H9 (cell line): ENCODE results near the gene ARPC5L. TPM values are rescaled to one million over a fixed set of nuclear protein-coding genes. Genes with fewer than 3 reads are reported as not detected.
A peak's percentile ranks its signal among the peaks of the same experiment; 100 is the strongest.

Experiments
- DNase-seq: peaks from one replicate; pipeline ENCODE4 v3.0.0-alpha.2; 2017
- H2AFZ ChIP-seq: one replicate; pipeline ENCODE4 v1.6.1; 2013; ENCODE audit warnings: mild to moderate bottlenecking, low read length, control low read depth, moderate library complexity
- H2AK5ac ChIP-seq: 2 replicates; pipeline ENCODE4 v1.6.1; 2013; ENCODE audit warnings: low read length, control low read depth, mixed read lengths; ENCODE audit not compliant: insufficient read length
- H2BK120ac ChIP-seq: one replicate; pipeline ENCODE4 v1.6.1; 2013; ENCODE audit warnings: low read depth, mild to moderate bottlenecking, low read length, control low read depth, inconsistent platforms; ENCODE audit not compliant: poor library complexity, severe bottlenecking
- H2BK12ac ChIP-seq: 2 replicates; pipeline ENCODE4 v1.6.1; 2013; ENCODE audit warnings: low read length, control low read depth, mixed read lengths, low read depth; ENCODE audit not compliant: insufficient read length
- H2BK15ac ChIP-seq: 2 replicates; pipeline ENCODE4 v1.6.1; 2013; ENCODE audit warnings: low read depth, low read length, control low read depth
- H2BK20ac ChIP-seq: one replicate; pipeline ENCODE4 v1.6.1; 2013; ENCODE audit warnings: low read depth, mild to moderate bottlenecking, low read length, control low read depth, inconsistent platforms; ENCODE audit not compliant: poor library complexity, severe bottlenecking
- H2BK5ac ChIP-seq: 2 replicates; pipeline ENCODE4 v1.6.1; 2013; ENCODE audit warnings: low read length, control low read depth, mixed read lengths; ENCODE audit not compliant: insufficient read length
- H3K14ac ChIP-seq: 2 replicates; pipeline ENCODE4 v1.6.1; 2013; ENCODE audit warnings: low read length, control low read depth; ENCODE audit not compliant: insufficient read depth
- H3K18ac ChIP-seq: 2 replicates; pipeline ENCODE4 v1.6.1; 2013; ENCODE audit warnings: low read depth, mild to moderate bottlenecking, mixed read lengths, low read length, control low read depth; ENCODE audit not compliant: insufficient read length
- H3K23ac ChIP-seq: 2 replicates; pipeline ENCODE4 v1.6.1; 2013; ENCODE audit warnings: low read length, control low read depth, mixed read lengths, low read depth; ENCODE audit not compliant: insufficient read length
- H3K23me2 ChIP-seq: 2 replicates; pipeline ENCODE4 v1.6.1; 2013; ENCODE audit warnings: low read depth, mild to moderate bottlenecking, mixed read lengths, low read length, control low read depth; ENCODE audit not compliant: insufficient read length, poor library complexity, severe bottlenecking
- H3K27ac ChIP-seq: 2 replicates; pipeline ENCODE4 v1.5.1; 2013; ENCODE audit warnings: low read length, control low read depth, mixed read lengths, low read depth; ENCODE audit not compliant: insufficient read length
- H3K27me3 ChIP-seq: 2 replicates; pipeline ENCODE4 v1.6.1; 2013; ENCODE audit warnings: low read length, control low read depth, inconsistent platforms; ENCODE audit not compliant: insufficient read depth
- H3K4ac ChIP-seq: 2 replicates; pipeline ENCODE4 v1.6.1; 2013; ENCODE audit warnings: low read depth, mild to moderate bottlenecking, control low read depth, inconsistent platforms, low read length, moderate library complexity
- H3K4me1 ChIP-seq: 2 replicates; pipeline ENCODE4 v1.6.1; 2013; ENCODE audit warnings: low read length, control low read depth, inconsistent platforms; ENCODE audit not compliant: insufficient read depth
- H3K4me2 ChIP-seq: 2 replicates; pipeline ENCODE4 v1.6.1; 2013; ENCODE audit warnings: low read length, control low read depth, mixed read lengths; ENCODE audit not compliant: insufficient read length, insufficient read depth
- H3K56ac ChIP-seq: 2 replicates; pipeline ENCODE4 v1.6.1; 2013; ENCODE audit warnings: low read depth, mild to moderate bottlenecking, mixed read lengths, low read length, control low read depth; ENCODE audit not compliant: insufficient read length
- H3K79me1 ChIP-seq: 2 replicates; pipeline ENCODE4 v1.6.1; 2013; ENCODE audit warnings: low read depth, mild to moderate bottlenecking, moderate library complexity, low read length, control low read depth, inconsistent platforms; ENCODE audit not compliant: insufficient read depth, poor library complexity, severe bottlenecking
- H3K79me2 ChIP-seq: 2 replicates; pipeline ENCODE4 v1.6.1; 2013; ENCODE audit warnings: low read length, control low read depth, inconsistent platforms; ENCODE audit not compliant: insufficient read depth
- H3K9ac ChIP-seq: 2 replicates; pipeline ENCODE4 v1.6.1; 2013; ENCODE audit warnings: low read length, control low read depth, mixed read lengths; ENCODE audit not compliant: insufficient read length; ENCODE audit errors: extremely low read depth
- H3K9me3 ChIP-seq: one replicate; pipeline ENCODE4 v1.6.1; 2013; ENCODE audit warnings: low read depth, low read length, inconsistent platforms; ENCODE audit not compliant: control insufficient read depth
- H3T11ph ChIP-seq: one replicate; pipeline ENCODE4 v1.6.1; 2013; ENCODE audit warnings: mild to moderate bottlenecking, low read length, control low read depth, inconsistent platforms
- H4K20me1 ChIP-seq: one replicate; pipeline ENCODE4 v1.6.1; 2013; ENCODE audit not compliant: control insufficient read depth, insufficient read length, insufficient read depth
- H4K5ac ChIP-seq: 2 replicates; pipeline ENCODE4 v1.6.1; 2013; ENCODE audit warnings: low read depth, mild to moderate bottlenecking, mixed read lengths, low read length, control low read depth; ENCODE audit not compliant: insufficient read length
- H4K8ac ChIP-seq: replicated peaks from 2 replicates; pipeline ENCODE4 v1.6.1; 2013; ENCODE audit warnings: low read length, control low read depth, mixed read lengths, low read depth; ENCODE audit not compliant: insufficient read length
- H4K91ac ChIP-seq: 2 replicates; pipeline ENCODE4 v1.6.1; 2013; ENCODE audit warnings: low read depth, mild to moderate bottlenecking, moderate library complexity, mixed read lengths, low read length, control low read depth; ENCODE audit not compliant: insufficient read length
- H3K27ac Mint-ChIP-seq, 3 experiments: 2 replicates in 2 of 3; 3 replicates in 1 of 3; pipeline ENCODE4 v1.8.0; 2020 to 2021; ENCODE audit warnings: mixed read lengths in 3 of 3, mild to moderate bottlenecking in 1 of 3, moderate library complexity in 1 of 3
- H3K27me3 Mint-ChIP-seq: 2 replicates; pipeline ENCODE4 v1.8.0; 2021; ENCODE audit warnings: low read depth, mild to moderate bottlenecking, moderate library complexity, mixed read lengths
- H3K36me3 Mint-ChIP-seq, 3 experiments: 2 replicates in 2 of 3; 3 replicates in 1 of 3; pipeline ENCODE4 v1.8.0; 2020 to 2021; ENCODE audit warnings: low read depth in 3 of 3, mixed read lengths in 3 of 3; ENCODE audit not compliant: insufficient read depth in 1 of 3
- H3K4me1 Mint-ChIP-seq, 2 experiments: 2 replicates each; pipeline ENCODE4 v1.8.0; 2020; ENCODE audit warnings: mixed read lengths in 2 of 2
- H3K4me3 Mint-ChIP-seq, 2 experiments: 2 replicates in 1 of 2; 3 replicates in 1 of 2; pipeline ENCODE4 v1.8.0; 2020 to 2021; ENCODE audit warnings: mild to moderate bottlenecking in 2 of 2, mixed read lengths in 2 of 2, moderate library complexity in 1 of 2
- H3K9me3 Mint-ChIP-seq, 2 experiments: 2 replicates in 1 of 2; 3 replicates in 1 of 2; pipeline ENCODE4 v1.8.0; 2020; ENCODE audit warnings: mild to moderate bottlenecking in 2 of 2, mixed read lengths in 2 of 2, moderate library complexity in 1 of 2
- CTCF ChIP-seq: fragments of 200-600 bp; sonication (generic); conservative IDR thresholded peaks from 3 replicates; pipeline ENCODE4 v1.8.0; 2021; ENCODE audit warnings: antibody characterized with exemption, mild to moderate bottlenecking
- WGBS: extraction: QIAGEN DNeasy Blood & Tissue Kit; methylation state at CpG from one replicate; pipeline ENCODE4 v1.1.7; 2013; ENCODE audit warnings: missing lambda C conversion rate, low lambda C conversion rate, mixed read lengths; ENCODE audit not compliant: insufficient read length; ENCODE audit errors: extremely low coverage; 5-methylcytosine and 5-hydroxymethylcytosine counted together
- total RNA-seq: library from RNA; stranded (reverse); gene quantifications from 2 replicates; pipeline ENCODE4 v1.2.1, GENCODE V29; 2021

Gene ARPC5L
- total RNA-seq, 1 experiment from 2014 or later = 67.7 TPM

GRCh38 chr9:124885551-124885950 lies 23.6 kb downstream of the ARPC5L start:
- peaks cover 6% of the 10 kb centered on the region for H3K4me1 ChIP-seq
- Mint-ChIP-seq H3K9me3 (no peaks in the 10 kb centered on the region; a peak in 1 of 5 replicates), H3K36me3 (peaks cover 6 to 21% (median 12%) of the 10 kb centered on the region in 3 experiments; a peak in 4 of 7 replicates), H3K27ac (peak overlapping the region; percentile 0 to 19 (median 3); a peak in 2 of 7 replicates), H3K4me3 (no peak overlapping the region), H3K27me3 (no peaks in the 10 kb centered on the region), H3K4me1 (peaks cover 29 to 30% of the 10 kb centered on the region in 2 experiments)
- H4K91ac ChIP-seq = no peak overlapping the region
- H3K27ac ChIP-seq = no peak overlapping the region
- no peaks in the 10 kb centered on the region for H3K27me3 ChIP-seq
- no peak overlapping the region for H2BK20ac ChIP-seq
- H4K8ac ChIP-seq = no peak overlapping the region
- no peak overlapping the region for H3K23ac ChIP-seq
- H2BK15ac ChIP-seq = no peak overlapping the region
- no peak overlapping the region for H3K56ac ChIP-seq
- H3K18ac ChIP-seq = no peak overlapping the region
- no CpG with 5 or more reads among the region's 4 CpGs for WGBS
- no peak overlapping the region for H2BK12ac ChIP-seq
- no peak overlapping the region for H4K5ac ChIP-seq
- TF ChIP-seq CTCF = no peak
- no peaks in the 10 kb centered on the region for H3K23me2 ChIP-seq
- no peak overlapping the region for H2BK5ac ChIP-seq
- no peak overlapping the region for H3K4ac ChIP-seq
- H3K9me3 ChIP-seq = no peaks in the 10 kb centered on the region
- no peak overlapping the region for H3K9ac ChIP-seq
- no peak overlapping the region for H2AK5ac ChIP-seq
- no peaks in the 10 kb centered on the region for H4K20me1 ChIP-seq
- H3K14ac ChIP-seq = no peak overlapping the region
- no peak overlapping the region for H2AFZ ChIP-seq
- H3T11ph ChIP-seq = no peak overlapping the region
- no peak overlapping the region for H3K4me2 ChIP-seq
- no peak overlapping the region for H2BK120ac ChIP-seq
- DNase-seq = no peak
- H3K79me2 ChIP-seq = no peaks in the 10 kb centered on the region
- H3K79me1 ChIP-seq = no peaks in the 10 kb centered on the region
